KOPT-K1 (cell line): Measurements from ENCODE around the gene ANKLE2.
"Not testable (repeated sequence)": the region's sequence is repeated elsewhere in the genome, so short reads cannot be mapped to it uniquely, and the experiment has no call there.

Source experiments
- H3K27ac ChIP-seq: fragments of 200-600 bp; sonication (generic); 2 replicates; pipeline ENCODE4 v1.5.1; 2016; ENCODE audit warnings: antibody characterized with exemption, mild to moderate bottlenecking, low read depth, low read length; ENCODE audit not compliant: poor library complexity, severe bottlenecking
- H3K36me3 ChIP-seq: fragments of 200-600 bp; sonication (generic); 2 replicates; pipeline ENCODE4 v1.5.1; 2017; ENCODE audit warnings: antibody characterized with exemption, mild to moderate bottlenecking, low read length, moderate library complexity; ENCODE audit not compliant: insufficient read depth
- H3K9me3 ChIP-seq: fragments of 200-600 bp; sonication (generic); 2 replicates; pipeline ENCODE4 v1.5.1; 2017; ENCODE audit warnings: antibody characterized with exemption, low read length, mild to moderate bottlenecking; ENCODE audit not compliant: insufficient read depth, poor library complexity, severe bottlenecking

ANKLE2 gene

GRCh38 chr12:132761032-132761920 lies at the start of gene ANKLE2:
Gene ANKLE2 (minus strand): TSS chr12:132761832. CDS start chr12:132761798, 34 bp downstream.
- Histone ChIP-seq H3K9me3 (no peaks in the 10 kb centered on the region), H3K36me3 (peaks cover 41% of the 10 kb centered on the region), H3K27ac (peak within 1 kb of the TSS; percentile 98)

- not testable (repeated sequence) for H3K27ac ChIP-seq
- Histone ChIP-seq H3K36me3 (peaks cover 91% of the 10 kb centered on the region), H3K9me3 (peaks cover 28% of the 10 kb centered on the region)
Observed at GRCh38 chr12:132809391-132809790, 47.8 kb upstream of the ANKLE2 start.

GRCh38 chr12:132807295-132808092 lies 45.9 kb upstream of the ANKLE2 start:
- Histone ChIP-seq H3K9me3 (peaks cover 20% of the 10 kb centered on the region), H3K27ac (no peak overlapping the region), H3K36me3 (peaks cover 91% of the 10 kb centered on the region)

- no peak overlapping the region for H3K27ac ChIP-seq
- H3K36me3 ChIP-seq: peaks cover 91% of the 10 kb centered on the region
- peaks cover 13% of the 10 kb centered on the region for H3K9me3 ChIP-seq
Observed at GRCh38 chr12:132806857-132807256, 45.2 kb upstream of the ANKLE2 start.

GRCh38 chr12:132804426-132804861 lies 42.8 kb upstream of the ANKLE2 start:
- Histone ChIP-seq H3K9me3 (no peaks in the 10 kb centered on the region), H3K27ac (no peak overlapping the region), H3K36me3 (peaks cover 93% of the 10 kb centered on the region)

- H3K36me3 ChIP-seq: peaks cover 96% of the 10 kb centered on the region
- H3K27ac ChIP-seq: no peak overlapping the region
- H3K9me3 ChIP-seq: no peaks in the 10 kb centered on the region
Observed at GRCh38 chr12:132803888-132804287, 42.3 kb upstream of the ANKLE2 start.

GRCh38 chr12:132803125-132803524 lies 41.5 kb upstream of the ANKLE2 start:
- no peaks in the 10 kb centered on the region for H3K9me3 ChIP-seq
- peaks cover 96% of the 10 kb centered on the region for H3K36me3 ChIP-seq
- H3K27ac ChIP-seq: no peak overlapping the region

- H3K36me3 ChIP-seq: peaks cover 98% of the 10 kb centered on the region
- no peak overlapping the region for H3K27ac ChIP-seq
- no peaks in the 10 kb centered on the region for H3K9me3 ChIP-seq
Observed at GRCh38 chr12:132801741-132802140, 40.1 kb upstream of the ANKLE2 start.

GRCh38 chr12:132798836-132799235 lies 37.2 kb upstream of the ANKLE2 start:
- Histone ChIP-seq H3K9me3 (no peaks in the 10 kb centered on the region), H3K36me3 (peaks cover 100% of the 10 kb centered on the region), H3K27ac (no peak overlapping the region)

- peaks cover 97% of the 10 kb centered on the region for H3K36me3 ChIP-seq
- H3K9me3 ChIP-seq: no peaks in the 10 kb centered on the region
- H3K27ac ChIP-seq: no peak overlapping the region
Observed at GRCh38 chr12:132797820-132798570, 36.4 kb upstream of the ANKLE2 start.

- peaks cover 97% of the 10 kb centered on the region for H3K36me3 ChIP-seq
- no peaks in the 10 kb centered on the region for H3K9me3 ChIP-seq
- H3K27ac ChIP-seq: no peak overlapping the region
Observed at GRCh38 chr12:132795847-132796246, 34.2 kb upstream of the ANKLE2 start.

- not testable (repeated sequence) for H3K9me3 ChIP-seq, H3K27ac ChIP-seq
- peaks cover 94% of the 10 kb centered on the region for H3K36me3 ChIP-seq
Observed at GRCh38 chr12:132791940-132792339, 30.3 kb upstream of the ANKLE2 start.

GRCh38 chr12:132789099-132789471 lies 27.5 kb upstream of the ANKLE2 start:
- Histone ChIP-seq H3K27ac (no peak overlapping the region), H3K36me3 (peaks cover 94% of the 10 kb centered on the region), H3K9me3 (no peaks in the 10 kb centered on the region)

GRCh38 chr12:132788375-132789098 lies 26.9 kb upstream of the ANKLE2 start:
- Histone ChIP-seq H3K27ac (no peak overlapping the region), H3K36me3 (peaks cover 94% of the 10 kb centered on the region), H3K9me3 (no peaks in the 10 kb centered on the region)
